Skeletal muscle tissue (tissue), 4 donors: Measurements from ENCODE around the gene VSTM4. TPM values are rescaled to one million over a fixed set of nuclear protein-coding genes. Genes with fewer than 3 reads are reported as not detected.

Experiments
- H3K27ac ChIP-seq: one replicate; pipeline ENCODE4 v1.7.0; 2013; ENCODE audit warnings: mild to moderate bottlenecking, low read depth, low read length, inconsistent platforms
- H3K27me3 ChIP-seq, 3 donors: one replicate each; pipeline ENCODE4 v1.7.0; 2013; ENCODE audit warnings: low read length in 3 of 3; ENCODE audit not compliant: control insufficient read depth in 3 of 3, insufficient read depth in 3 of 3
- H3K36me3 ChIP-seq, 3 donors: one replicate each; pipeline ENCODE4 v1.7.0; 2013; ENCODE audit warnings: low read length in 3 of 3; ENCODE audit not compliant: control insufficient read depth in 3 of 3, insufficient read depth in 3 of 3
- H3K4me1 ChIP-seq, 3 donors: one replicate each; pipeline ENCODE4 v1.7.0; 2013; ENCODE audit warnings: low read length in 3 of 3, mild to moderate bottlenecking in 3 of 3; ENCODE audit not compliant: control insufficient read depth in 3 of 3, insufficient read depth in 3 of 3
- H3K4me3 ChIP-seq, 3 donors: one replicate each; pipeline ENCODE4 v1.7.0; 2013; ENCODE audit warnings: low read length in 3 of 3
- H3K9ac ChIP-seq, 3 donors: one replicate each; pipeline ENCODE4 v1.7.0; 2013; ENCODE audit warnings: low read length in 3 of 3, mild to moderate bottlenecking in 3 of 3, moderate library complexity in 2 of 3, low read depth in 1 of 3
- H3K9me3 ChIP-seq, 3 donors: one replicate each; pipeline ENCODE4 v1.7.0; 2013; ENCODE audit warnings: low read length in 3 of 3; ENCODE audit not compliant: control insufficient read depth in 3 of 3
- total RNA-seq: library from RNA; depleted of rRNA; stranded (reverse); fragments of >200 nt; gene quantifications from one replicate; pipeline ENCODE4 v1.2.3, GENCODE V29; 2014
- donor health status: Osteomylitis.

Gene VSTM4
- total RNA-seq, 1 donor from 2014 or later, result 40.7 TPM

GRCh38 chr10:49135575-49136313 is 20.4 kb upstream of the VSTM4 start:
- Histone ChIP-seq H3K36me3 (no peaks in the 10 kb centered on the region), H3K27ac (peak overlapping the region; percentile 46)

GRCh38 chr10:49134327-49134726 is 19.0 kb upstream of the VSTM4 start:
- H3K4me1 ChIP-seq, result peaks cover 13 to 34% (median 25%) of the 10 kb centered on the region in 3 donors
- no peak overlapping the region for H3K27ac ChIP-seq

More at GRCh38 chr10:49135575-49136313, 20.4 kb upstream of the VSTM4 start:
- Histone ChIP-seq H3K9ac (no peak overlapping the region), H3K4me3 (no peak overlapping the region), H3K4me1 (peaks cover 27 to 42% (median 37%) of the 10 kb centered on the region in 3 donors), H3K27me3 (peaks cover 0 to 17% (median 2%) of the 10 kb centered on the region in 3 donors), H3K9me3 (no peaks in the 10 kb centered on the region)

GRCh38 chr10:49133706-49134248 is 18.5 kb upstream of the VSTM4 start, which contains the start of gene FAM170B:
Gene FAM170B (minus strand): TSS chr10:49134021. CDS start chr10:49133918, 103 bp downstream.
- Histone ChIP-seq H3K9ac (no peak within 1 kb of the TSS), H3K4me3 (no peak within 1 kb of the TSS), H3K4me1 (peaks cover 9 to 29% (median 24%) of the 10 kb centered on the region in 3 donors), H3K36me3 (no peaks in the 10 kb centered on the region), H3K9me3 (no peaks in the 10 kb centered on the region), H3K27ac (no peak within 1 kb of the TSS), H3K27me3 (peaks cover 0 to 17% (median 2%) of the 10 kb centered on the region in 3 donors)

More at GRCh38 chr10:49134327-49134726, 19.0 kb upstream of the VSTM4 start:
- Histone ChIP-seq H3K4me3 (no peak overlapping the region), H3K27me3 (peaks cover 0 to 17% (median 2%) of the 10 kb centered on the region in 3 donors), H3K36me3 (no peaks in the 10 kb centered on the region), H3K9me3 (no peaks in the 10 kb centered on the region), H3K9ac (no peak overlapping the region)

- H3K36me3 ChIP-seq, result no peaks in the 10 kb centered on the region
- no peak overlapping the region for H3K4me3 ChIP-seq
- peaks cover 0 to 17% (median 2%) of the 10 kb centered on the region in 3 donors for H3K27me3 ChIP-seq
- no peak overlapping the region for H3K9ac ChIP-seq
- H3K4me1 ChIP-seq, result peaks cover 6 to 29% (median 21%) of the 10 kb centered on the region in 3 donors
- no peak overlapping the region for H3K27ac ChIP-seq
- no peaks in the 10 kb centered on the region for H3K9me3 ChIP-seq
Observed at GRCh38 chr10:49132362-49132737, 17.0 kb upstream of the VSTM4 start.

GRCh38 chr10:49131507-49132361 is 16.4 kb upstream of the VSTM4 start:
- Histone ChIP-seq H3K27ac (no peak overlapping the region), H3K4me3 (peak overlapping the region in 2 of 3 donors; percentile 41 to 46), H3K9me3 (no peaks in the 10 kb centered on the region), H3K27me3 (peaks cover 0 to 17% (median 2%) of the 10 kb centered on the region in 3 donors), H3K9ac (peak overlapping the region in 1 of 3 donors; percentile 10), H3K4me1 (peaks cover 6 to 29% (median 21%) of the 10 kb centered on the region in 3 donors), H3K36me3 (no peaks in the 10 kb centered on the region)

GRCh38 chr10:49129376-49129775 is 14.1 kb upstream of the VSTM4 start:
- H3K36me3 ChIP-seq, result no peaks in the 10 kb centered on the region
- H3K27ac ChIP-seq, result no peak overlapping the region
- no peak overlapping the region for H3K9ac ChIP-seq
- H3K4me3 ChIP-seq, result no peak overlapping the region
- H3K9me3 ChIP-seq, result no peaks in the 10 kb centered on the region
- H3K4me1 ChIP-seq, result peaks cover 6 to 26% (median 16%) of the 10 kb centered on the region in 3 donors
- peaks cover 0 to 17% (median 2%) of the 10 kb centered on the region in 3 donors for H3K27me3 ChIP-seq

GRCh38 chr10:49128854-49129253 is 13.5 kb upstream of the VSTM4 start:
- peaks cover 0 to 16% (median 2%) of the 10 kb centered on the region in 3 donors for H3K27me3 ChIP-seq
- H3K27ac ChIP-seq, result no peak overlapping the region
- no peaks in the 10 kb centered on the region for H3K36me3 ChIP-seq
- no peak overlapping the region for H3K9ac ChIP-seq
- no peak overlapping the region for H3K4me3 ChIP-seq
- H3K4me1 ChIP-seq, result peaks cover 6 to 25% (median 13%) of the 10 kb centered on the region in 3 donors
- no peaks in the 10 kb centered on the region for H3K9me3 ChIP-seq

- Histone ChIP-seq H3K36me3 (no peaks in the 10 kb centered on the region), H3K27me3 (no peaks in the 10 kb centered on the region), H3K27ac (no peak overlapping the region), H3K4me1 (no peaks in the 10 kb centered on the region), H3K9me3 (no peaks in the 10 kb centered on the region), H3K9ac (no peak overlapping the region), H3K4me3 (no peak overlapping the region)
Observed at GRCh38 chr10:49123981-49124950, 8.9 kb upstream of the VSTM4 start.

- peaks cover 0 to 5% (median 0%) of the 10 kb centered on the region in 3 donors for H3K4me1 ChIP-seq
- no peak overlapping the region for H3K27ac ChIP-seq
- no peaks in the 10 kb centered on the region for H3K27me3 ChIP-seq
Observed at GRCh38 chr10:49120911-49121310, 5.6 kb upstream of the VSTM4 start.

More at GRCh38 chr10:49120911-49121310, 5.6 kb upstream of the VSTM4 start:
- no peaks in the 10 kb centered on the region for H3K9me3 ChIP-seq
- H3K4me3 ChIP-seq, result no peak overlapping the region
- no peaks in the 10 kb centered on the region for H3K36me3 ChIP-seq
- no peak overlapping the region for H3K9ac ChIP-seq
